ENCODE measurements around the gene APOL3. TPM values are rescaled to one million over a fixed set of nuclear protein-coding genes. Genes with fewer than 3 reads are reported as not detected.
"Not testable (repeated sequence)": the region's sequence is repeated elsewhere in the genome, so short reads cannot be mapped to it uniquely, and the experiment has no call there.

APOL3 gene
- total RNA-seq, 1 experiment from 2014 or later = 3.9 TPM

- DNase-seq (ENCODE audit: low spot score) = not testable (repeated sequence)
These were observed 59.6 kb downstream of the APOL3 start for GRCh38 chr22:36100908-36101307.

DNA sequence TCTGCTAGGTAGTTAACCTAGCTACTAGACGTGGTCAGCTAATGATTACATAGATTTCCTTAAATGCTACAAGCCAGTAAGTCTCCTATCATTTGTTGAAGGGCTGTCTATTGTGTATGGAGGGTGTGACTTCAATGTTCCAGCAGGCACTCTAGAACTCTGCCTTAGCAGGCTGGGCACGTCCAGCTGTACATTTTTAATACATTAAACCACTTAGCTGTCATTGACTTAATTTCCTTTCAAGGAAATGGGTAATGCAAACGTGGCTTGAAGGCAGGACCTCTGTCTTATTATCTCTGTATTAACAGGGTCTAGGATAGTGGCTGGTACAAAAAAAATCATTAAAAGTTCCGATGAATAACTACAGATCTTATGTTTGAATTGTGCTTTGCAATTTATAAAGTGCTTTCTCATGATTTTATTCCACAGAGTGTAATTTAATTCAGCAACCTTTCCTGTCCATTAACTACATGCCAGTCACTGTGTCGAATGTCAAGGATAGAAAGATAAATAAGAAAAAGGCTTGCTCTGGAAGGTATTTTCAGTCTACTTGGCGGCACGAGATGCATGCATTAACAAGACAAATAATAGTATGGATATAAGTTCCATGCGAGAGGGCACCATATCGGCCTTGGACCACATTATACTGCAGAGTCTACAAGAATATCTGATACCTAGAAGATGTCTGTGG is 60.3 kb downstream of the APOL3 start:
- no peak for DNase-seq (ENCODE audit: low spot score)

- not testable (repeated sequence) for DNase-seq (ENCODE audit: low spot score)
These were observed 61.0 kb downstream of the APOL3 start for GRCh38 chr22:36099561-36099960.

DNA sequence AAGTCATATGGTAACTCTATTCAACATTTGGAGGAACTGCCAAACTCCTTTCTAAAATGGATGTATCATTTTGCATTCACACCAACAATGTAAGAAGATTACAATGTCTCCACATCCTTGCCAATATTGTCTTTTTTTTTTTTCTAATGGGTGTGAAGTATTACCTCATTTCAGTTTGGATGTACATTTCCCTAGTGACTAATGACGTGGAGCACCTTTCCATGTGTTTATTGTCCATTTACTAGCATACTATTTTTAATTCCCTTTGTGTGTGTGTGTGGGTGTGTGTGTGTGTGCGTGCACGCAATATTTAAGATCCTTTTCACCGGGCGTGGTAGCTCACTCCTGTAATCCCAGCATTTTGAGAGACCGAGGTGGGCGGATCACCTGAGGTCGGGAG is 62.7 kb downstream of the APOL3 start:
- DNase-seq (ENCODE audit: low spot score) = no peak

- not testable (repeated sequence) for DNase-seq (ENCODE audit: low spot score)
These were observed 69.8 kb downstream of the APOL3 start for GRCh38 chr22:36090772-36091171.

Other genes with a start within 250 kb of the APOL3 start
- gene RBFOX2, start 131.9 kb downstream of the APOL3 start, total RNA-seq (2014; rRNA removed; shearing (Covaris generic)) = 41.7 and 47.5 TPM in 2 replicates
- gene APOL4, start 41.1 kb upstream of the APOL3 start, total RNA-seq (2014; rRNA removed; shearing (Covaris generic)) = 0.74 TPM in 1 of 2 replicates, not detected in the other
- gene APOL2, start 78.8 kb upstream of the APOL3 start, total RNA-seq (2014; rRNA removed; shearing (Covaris generic)) = 43.7 and 46.9 TPM in 2 replicates
- 10.7 and 12.1 TPM in 2 replicates for gene APOL1, start 92.4 kb upstream of the APOL3 start, total RNA-seq (2014; rRNA removed; shearing (Covaris generic))
- 180 and 245 TPM in 2 replicates for gene MYH9, start 227.2 kb upstream of the APOL3 start, total RNA-seq (2014; rRNA removed; shearing (Covaris generic))